SW480 (cell line): ENCODE measurements around the gene C4BPA.

Source experiments
- DNase-seq: peaks from one replicate; pipeline ENCODE4 v3.0.0-alpha.2; 2016; ENCODE audit warnings: low spot score

Gene C4BPA

DNA sequence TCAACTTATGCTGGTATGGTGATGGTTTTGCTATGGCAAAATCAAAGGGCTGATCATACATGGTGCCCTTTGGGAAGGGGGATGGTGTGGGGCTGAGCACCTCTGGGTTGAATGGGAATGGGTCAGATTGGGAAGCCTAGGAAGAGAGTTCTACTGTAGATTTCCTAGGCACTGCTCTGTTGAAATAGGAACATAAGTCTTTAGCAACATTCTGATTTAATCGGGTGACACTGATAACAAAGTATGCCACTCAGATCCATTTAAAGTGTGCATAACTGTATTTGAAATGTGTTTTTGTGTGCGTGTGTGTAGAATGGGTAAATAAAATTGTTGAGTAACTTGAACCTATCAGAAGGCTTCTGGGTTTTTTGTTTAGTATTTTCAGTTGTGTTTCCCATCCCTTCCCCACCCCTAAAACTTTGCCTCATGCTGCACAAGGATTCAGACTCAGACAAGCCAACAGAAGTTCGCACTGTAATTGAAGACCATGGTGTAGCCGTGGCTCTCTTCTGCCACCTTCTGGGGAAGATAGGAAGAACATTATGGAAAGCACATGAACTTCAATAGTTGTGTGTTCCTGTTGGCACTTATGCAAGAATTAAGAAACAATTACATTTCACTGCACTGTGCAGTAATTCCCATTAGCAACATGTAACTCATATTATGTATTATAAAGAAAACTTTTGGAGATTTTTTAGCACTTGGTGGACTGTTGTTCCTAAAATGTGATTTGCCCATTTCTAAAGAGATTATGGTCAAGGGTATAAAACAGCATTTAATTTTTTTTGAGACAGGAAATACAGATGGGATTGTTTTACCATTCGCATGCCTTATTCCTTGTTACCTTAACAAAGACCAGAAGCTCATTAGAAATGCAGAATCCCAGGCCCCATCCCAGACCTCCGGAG is 26.3 kb upstream of the C4BPA start:
- peak; percentile 63 for DNase-seq

GRCh38 chr1:207078578-207079132 is 25.4 kb upstream of the C4BPA start:
- no peak for DNase-seq

DNA sequence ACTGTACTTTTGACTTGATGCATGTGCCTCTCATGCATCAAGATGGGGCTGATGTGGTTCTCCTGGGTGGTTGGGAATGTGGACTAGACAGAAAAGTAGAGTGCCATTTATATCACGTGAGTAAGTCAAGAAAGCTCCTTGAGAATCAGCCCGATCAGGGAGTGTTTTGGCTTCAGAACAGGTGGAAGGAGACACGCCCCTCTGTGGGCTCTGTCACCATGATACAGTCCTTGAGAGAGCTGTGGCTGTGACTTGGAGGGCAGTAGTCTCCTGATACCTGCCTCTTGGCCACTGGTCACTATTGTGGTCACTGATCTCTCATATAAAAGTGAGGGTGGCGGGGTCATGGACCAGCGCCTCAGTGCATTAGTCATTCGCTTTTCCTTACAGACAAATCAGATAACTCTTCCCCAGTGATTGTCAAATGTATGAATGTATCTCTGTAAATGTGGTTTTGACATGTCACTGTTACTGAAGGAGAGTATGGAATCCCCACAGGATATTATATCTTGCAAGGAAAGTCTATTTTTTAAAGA is 24.3 kb upstream of the C4BPA start:
- DNase-seq = no peak

DNA sequence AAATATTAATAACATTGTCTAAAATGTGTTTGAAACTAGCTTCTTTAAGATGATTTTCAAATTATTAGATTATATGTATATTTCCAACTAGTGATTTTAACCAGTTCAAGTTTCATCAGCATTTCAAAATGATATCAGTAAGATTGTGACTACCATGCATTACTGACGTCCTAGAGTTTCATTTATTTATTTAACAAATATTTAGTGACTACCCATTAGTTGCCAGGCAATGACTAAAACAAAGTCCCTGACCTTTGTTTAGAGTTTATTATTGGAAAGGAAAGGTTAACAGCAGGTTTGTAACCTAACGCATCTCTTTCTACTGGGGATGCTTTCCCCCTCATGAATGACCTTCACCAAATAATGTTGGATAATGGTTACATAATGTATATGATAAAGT is 22.9 kb upstream of the C4BPA start:
- DNase-seq = no peak

GRCh38 chr1:207081806-207082205 is 22.2 kb upstream of the C4BPA start:
- DNase-seq = no peak

GRCh38 chr1:207084232-207084631 is 19.8 kb upstream of the C4BPA start:
- no peak for DNase-seq

DNA sequence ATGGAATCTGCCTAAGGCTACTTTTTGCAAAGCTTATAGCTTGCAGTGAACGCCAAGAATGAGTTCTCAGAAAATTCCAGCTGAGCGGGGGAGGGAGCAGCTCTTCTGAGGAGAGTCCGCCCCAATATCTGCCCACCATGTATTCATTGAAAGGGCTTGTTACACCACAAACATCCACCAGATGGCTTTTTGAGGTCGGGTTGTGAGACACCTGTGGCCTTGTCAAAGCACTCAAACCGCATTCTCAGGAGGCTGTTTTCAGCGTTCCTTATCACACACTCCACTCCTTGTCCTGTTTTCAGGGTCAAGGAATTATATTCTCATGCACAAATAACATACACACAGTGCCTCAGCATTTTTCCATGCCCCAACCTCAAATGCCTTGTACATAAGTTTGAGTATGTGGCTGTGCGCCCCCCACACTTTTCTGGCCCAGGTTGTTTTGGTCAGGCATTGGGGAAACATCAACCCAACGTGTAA is 19.3 kb upstream of the C4BPA start:
- DNase-seq = peak; percentile 66

GRCh38 chr1:207085887-207086286 is 18.1 kb upstream of the C4BPA start:
- no peak for DNase-seq

GRCh38 chr1:207088161-207088560 is 15.9 kb upstream of the C4BPA start:
- no peak for DNase-seq

GRCh38 chr1:207088701-207089626 is 15.1 kb upstream of the C4BPA start, which contains the start of gene C4BPB:
C4BPB (plus strand) TSS chr1:207088860; CDS start chr1:207089532, 672 bp downstream.
- DNase-seq = peak; percentile 24

DNA sequence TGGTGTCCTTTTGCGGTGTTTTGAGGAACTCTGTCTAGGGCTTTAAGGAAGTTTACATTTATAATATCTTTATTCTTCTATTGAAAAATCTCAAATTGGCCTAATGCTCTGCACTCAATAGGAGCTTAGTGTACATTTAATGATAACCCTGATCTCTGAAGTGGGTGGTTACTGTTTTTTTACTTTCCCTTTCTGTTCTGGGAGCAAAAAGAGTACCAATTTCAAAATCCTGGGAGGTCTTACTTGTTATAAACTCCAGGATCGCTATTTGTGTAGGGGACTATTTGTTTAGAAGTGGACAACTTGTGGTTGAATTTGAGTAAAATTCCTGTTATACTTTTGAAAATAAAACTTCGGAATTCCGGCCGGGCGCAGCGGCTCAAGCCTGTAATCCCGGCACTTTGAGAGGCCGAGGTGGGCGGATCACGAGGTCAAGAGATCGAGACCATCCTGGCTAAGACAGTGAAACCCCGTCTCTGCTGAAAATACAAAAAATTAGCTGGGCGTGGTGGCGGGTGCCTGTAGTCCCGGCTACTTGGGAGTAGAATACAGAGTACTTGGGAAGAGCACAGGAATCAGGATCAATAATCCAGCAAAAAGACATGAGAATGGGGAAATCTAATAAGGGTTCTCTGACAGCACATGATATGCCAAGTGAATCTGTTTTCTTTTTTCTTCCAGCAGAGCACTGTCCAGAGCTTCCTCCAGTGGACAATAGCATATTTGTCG is 14.2 kb upstream of the C4BPA start:
- DNase-seq = no peak

DNA sequence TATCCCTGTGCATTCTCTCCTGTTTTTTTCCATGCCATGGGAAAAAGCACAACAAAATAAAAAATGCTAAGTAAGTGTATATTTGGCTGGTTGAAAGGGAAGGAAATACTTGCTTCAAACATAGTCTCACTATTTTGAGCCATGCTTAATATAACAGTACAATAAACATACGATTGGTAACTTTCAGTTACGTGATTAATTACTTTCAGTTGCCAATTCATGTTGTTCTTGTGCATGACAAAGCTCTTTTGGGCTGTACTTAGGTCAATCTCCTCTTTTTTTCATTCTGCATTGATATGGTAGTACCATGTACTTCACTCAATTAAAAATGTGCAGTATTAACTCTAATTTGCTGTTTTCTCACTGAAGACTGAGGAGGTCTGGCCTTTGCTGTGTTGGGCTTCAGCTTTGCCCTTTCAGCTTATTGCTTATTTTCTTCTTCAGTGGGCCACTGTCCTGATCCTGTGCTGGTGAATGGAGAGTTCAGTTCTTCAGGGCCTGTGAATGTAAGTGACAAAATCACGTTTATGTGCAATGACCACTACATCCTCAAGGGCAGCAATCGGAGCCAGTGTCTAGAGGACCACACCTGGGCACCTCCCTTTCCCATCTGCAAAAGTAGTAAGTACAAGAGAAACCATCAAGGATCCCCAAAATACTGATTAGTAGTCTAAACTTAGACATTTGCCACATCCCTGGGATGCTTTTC is 12.7 kb upstream of the C4BPA start:
- no peak for DNase-seq

DNA sequence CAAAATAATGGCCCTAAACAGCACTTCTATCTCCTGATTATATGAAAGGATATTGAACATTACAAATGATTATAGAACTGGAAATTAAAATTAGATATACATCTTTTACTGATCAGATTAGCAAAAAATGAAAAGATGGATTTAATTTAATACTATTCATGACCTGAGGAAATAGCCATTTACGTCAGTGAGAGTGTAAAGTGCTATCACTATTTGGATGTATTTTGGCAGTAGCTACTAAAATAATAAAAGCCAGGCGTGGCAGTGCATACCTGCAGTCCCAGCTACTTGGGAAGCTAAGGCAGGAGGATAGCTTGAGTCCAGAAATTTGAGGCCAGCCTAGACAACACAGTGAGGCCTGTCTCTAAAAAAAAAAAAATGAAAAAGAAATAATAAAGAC is 10.1 kb upstream of the C4BPA start:
- no peak for DNase-seq

DNA sequence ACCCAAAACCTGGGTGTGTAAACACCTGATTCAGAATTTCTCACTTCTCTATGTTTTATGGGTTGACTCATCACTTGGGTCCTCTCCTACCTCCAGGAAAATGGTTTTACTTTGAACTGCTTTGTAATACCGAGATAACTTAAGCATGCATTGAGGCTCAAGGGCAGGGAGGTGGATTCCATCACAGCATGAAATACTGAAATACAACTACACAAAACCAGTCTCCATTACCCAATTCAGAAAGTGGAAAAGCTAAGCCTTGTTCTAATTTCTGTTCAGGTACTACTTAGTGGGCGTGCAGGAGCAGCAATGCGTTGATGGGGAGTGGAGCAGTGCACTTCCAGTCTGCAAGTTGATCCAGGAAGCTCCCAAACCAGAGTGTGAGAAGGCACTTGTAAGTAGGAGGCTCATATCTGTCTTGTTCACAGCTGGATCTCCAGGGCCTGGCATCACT is 6.1 kb upstream of the C4BPA start:
- no peak for DNase-seq

GRCh38 chr1:207101720-207102119 is 2.3 kb upstream of the C4BPA start:
- DNase-seq = no peak

GRCh38 chr1:207102146-207102545 is 1.9 kb upstream of the C4BPA start:
- DNase-seq = no peak

DNA sequence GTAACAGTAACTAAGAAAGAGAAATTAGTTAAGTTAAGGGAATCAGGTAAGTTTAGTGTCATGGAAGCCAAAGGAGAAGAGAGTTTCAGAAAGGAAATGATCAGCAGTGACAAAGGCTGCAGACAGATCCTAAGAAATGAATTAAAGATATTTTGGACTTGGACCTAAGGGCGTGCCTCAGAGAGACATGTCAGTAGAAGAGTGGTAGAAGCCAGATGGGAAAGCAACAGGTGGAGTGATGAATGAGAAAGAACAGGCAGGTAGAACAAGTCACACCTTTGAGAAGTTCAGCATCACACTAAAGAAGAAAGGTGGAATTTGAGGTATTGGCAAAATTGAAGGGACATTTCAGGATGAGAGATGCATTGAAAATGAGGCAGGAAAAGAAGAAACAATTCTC is 1.4 kb upstream of the C4BPA start:
- DNase-seq = no peak

GRCh38 chr1:207109004-207109403 is 5.0 kb downstream of the C4BPA start:
- peak; percentile 37 for DNase-seq

- no peak for DNase-seq
These were observed 8.7 kb downstream of the C4BPA start for GRCh38 chr1:207112616-207113296.

DNA sequence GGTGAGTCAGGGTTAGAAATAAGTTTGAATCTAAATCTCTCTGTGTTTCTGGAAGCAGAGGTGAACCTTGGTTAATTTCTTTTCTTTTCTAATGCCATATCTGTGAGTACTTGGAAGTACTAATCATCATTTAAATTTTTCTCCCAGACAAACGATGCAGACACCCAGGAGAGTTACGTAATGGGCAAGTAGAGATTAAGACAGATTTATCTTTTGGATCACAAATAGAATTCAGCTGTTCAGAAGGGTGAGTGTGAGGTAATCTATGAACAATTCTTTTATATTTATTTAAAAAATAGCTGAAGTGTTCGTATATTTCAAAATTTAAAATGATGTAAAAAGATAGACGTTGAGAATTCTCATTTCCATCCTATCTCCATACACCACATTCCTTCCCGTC is 11.2 kb downstream of the C4BPA start:
- no peak for DNase-seq
